SK-N-SH treated with all-trans-retinoic acid at 6 μM for 48 hours (cell line): Measurements from ENCODE around the gene KCNH4.

Experiments used
- BACH2 ChIP-seq: fragments of 250-450 bp; sonication (Bioruptor Pico); IDR thresholded peaks from 2 replicates; pipeline ENCODE4 v1.9.0; 2021; ENCODE audit warnings: mild to moderate bottlenecking, borderline replicate concordance
- CSDC2 ChIP-seq: fragments of 250-450 bp; sonication (Bioruptor Pico); IDR thresholded peaks from 2 replicates; pipeline ENCODE4 v1.5.0; 2020; ENCODE audit warnings: mild to moderate bottlenecking, moderate library complexity
- CSRNP3 ChIP-seq: fragments of 250-450 bp; sonication (Bioruptor Pico); IDR thresholded peaks from 2 replicates; pipeline ENCODE4 v1.5.1; 2021; ENCODE audit warnings: mild to moderate bottlenecking, moderate library complexity
- GLIS3 ChIP-seq: fragments of 250-450 bp; sonication (Bioruptor Pico); IDR thresholded peaks from 2 replicates; pipeline ENCODE4 v1.5.0; 2020; ENCODE audit warnings: mild to moderate bottlenecking, moderate library complexity
- ISL1 ChIP-seq: fragments of 250-450 bp; sonication (Bioruptor Pico); IDR thresholded peaks from 2 replicates; pipeline ENCODE4 v2.1.2; 2022; ENCODE audit warnings: mild to moderate bottlenecking, moderate library complexity
- PATZ1 ChIP-seq: fragments of 250-450 bp; sonication (Bioruptor Pico); IDR thresholded peaks from 2 replicates; pipeline ENCODE4 v1.8.0; 2020; ENCODE audit warnings: mild to moderate bottlenecking, moderate library complexity, borderline replicate concordance
- RARB ChIP-seq: fragments of 250-450 bp; sonication (Bioruptor Pico); IDR thresholded peaks from 2 replicates; pipeline ENCODE4 v1.8.0; 2021; ENCODE audit warnings: mild to moderate bottlenecking, moderate library complexity
- TCF4 ChIP-seq: fragments of 250-450 bp; sonication (Bioruptor Pico); IDR thresholded peaks from 2 replicates; pipeline ENCODE4 v1.8.0; 2021; ENCODE audit warnings: mild to moderate bottlenecking, moderate library complexity, borderline replicate concordance
- ZFP3 ChIP-seq: fragments of 250-450 bp; sonication (Bioruptor Pico); IDR thresholded peaks from 2 replicates; pipeline ENCODE4 v1.5.0; 2020; ENCODE audit warnings: mild to moderate bottlenecking, moderate library complexity
- ZFP30 ChIP-seq: fragments of 450-650 bp; formaldehyde crosslinking; IDR thresholded peaks from 2 replicates; pipeline ENCODE4 v1.5.0; 2022; ENCODE audit warnings: mild to moderate bottlenecking, moderate library complexity
- ZNF8 ChIP-seq: fragments of 450-650 bp; formaldehyde crosslinking; IDR thresholded peaks from 2 replicates; pipeline ENCODE4 v1.5.0; 2020; ENCODE audit warnings: mild to moderate bottlenecking, moderate library complexity

GRCh38 chr17:42198897-42199296, 18.0 kb upstream of the KCNH4 start:
- no peak for TF ChIP-seq CSDC2
- no peak for TF ChIP-seq ISL1 (CRISPR knock-in tag)
- no peak for TF ChIP-seq ZFP3 (CRISPR knock-in tag)
- no peak for TF ChIP-seq RARB (CRISPR knock-in tag)
- TF ChIP-seq TCF4 (CRISPR knock-in tag): no peak
- TF ChIP-seq GLIS3 (CRISPR knock-in tag): no peak
- TF ChIP-seq ZFP30 (CRISPR knock-in tag): no peak
- TF ChIP-seq CSRNP3: no peak
- TF ChIP-seq PATZ1 (CRISPR knock-in tag): no peak
- TF ChIP-seq BACH2: no peak
- no peak for TF ChIP-seq ZNF8 (CRISPR knock-in tag)
